Activated CD4-positive, alpha-beta T cell treated with anti-CD3 and anti-CD28 coated beads, Interleukin-2, amount 50 U/mL, for 24 hours (primary cell): Measurements from ENCODE around the gene KRTAP10-4.

Source experiments
- DNase-seq, 2 donors: peaks; one replicate each; pipeline ENCODE4 v3.0.0-alpha.2; 2020; ENCODE audit warnings: low read depth in 1 of 2, low spot score in 1 of 2

KRTAP10-4 gene

DNA sequence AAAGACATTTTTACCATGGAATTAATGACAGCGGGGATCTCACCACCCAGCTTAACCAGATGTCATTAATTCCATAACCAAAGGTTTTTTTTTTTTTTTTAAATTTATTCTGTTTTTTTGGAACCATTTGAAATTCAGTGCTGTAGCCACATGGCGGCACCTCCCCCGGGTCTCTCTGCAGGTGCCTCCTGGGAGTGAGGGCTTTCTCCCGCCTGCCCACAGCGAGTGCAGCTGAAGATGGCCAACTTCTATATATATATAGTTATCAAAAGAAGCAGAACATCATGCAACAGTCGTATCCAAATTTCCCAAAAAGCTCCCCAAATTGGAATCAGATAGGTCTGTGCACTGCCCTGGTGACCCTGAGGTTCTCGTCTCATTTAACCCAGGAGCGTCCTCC lies 41.9 kb downstream of the KRTAP10-4 start:
- no peak for DNase-seq

DNA sequence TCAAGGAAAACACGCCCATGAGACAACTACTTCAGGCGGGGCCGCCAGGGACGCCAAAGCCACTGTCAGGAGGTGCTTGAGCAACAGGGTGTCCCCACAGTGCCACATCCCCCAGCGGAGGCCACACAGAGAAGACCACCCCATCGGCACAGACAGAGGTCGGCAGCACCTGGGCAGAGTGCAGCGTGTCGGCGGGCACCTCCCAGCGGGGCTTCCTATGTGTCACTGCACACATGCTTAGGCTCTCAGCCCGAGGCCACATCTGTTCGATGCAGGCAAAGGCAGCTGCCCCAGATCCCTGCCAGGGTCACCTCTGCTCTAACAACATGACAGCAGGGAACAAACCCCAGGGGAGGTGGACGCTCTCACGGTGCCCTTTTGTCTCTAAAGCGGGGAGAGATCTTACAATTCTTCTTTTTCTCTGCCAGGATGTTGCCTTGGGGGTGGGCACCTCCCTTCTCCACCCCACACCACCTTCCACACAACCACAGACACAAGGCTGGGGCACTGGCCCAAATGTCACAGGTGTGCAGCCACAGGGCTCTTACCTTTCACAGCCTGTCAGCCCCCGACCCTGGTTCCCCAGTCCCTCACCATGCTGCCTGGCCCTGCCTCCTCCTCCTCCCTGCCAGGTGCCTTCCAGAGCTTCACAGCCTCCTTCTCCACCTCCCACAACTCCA lies 42.5 kb downstream of the KRTAP10-4 start:
- DNase-seq: no peak

- DNase-seq: no peak
These were observed 43.0 kb downstream of the KRTAP10-4 start for GRCh38 chr21:44616591-44616926.

- no peak for DNase-seq
These were observed 43.6 kb downstream of the KRTAP10-4 start for GRCh38 chr21:44617071-44617501.

DNA sequence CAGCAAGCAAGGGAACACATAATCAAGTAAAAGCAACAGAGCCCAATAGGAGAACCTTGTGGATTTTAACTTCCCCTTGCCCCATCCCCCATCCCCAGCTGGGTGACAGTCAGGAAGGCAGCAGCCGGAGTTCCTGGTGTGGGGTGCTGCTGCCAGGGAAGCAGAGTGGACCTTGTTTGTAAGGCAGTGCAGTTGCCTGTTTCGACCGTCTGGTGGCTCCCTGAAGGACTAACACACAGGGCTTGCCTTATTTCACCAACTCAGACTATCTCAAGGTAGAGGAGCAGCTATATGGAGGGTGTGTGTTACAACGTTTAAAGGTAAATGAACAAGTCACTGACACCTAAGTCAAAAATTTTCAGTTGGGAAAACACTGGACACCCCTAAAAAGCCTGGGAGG lies 45.0 kb downstream of the KRTAP10-4 start:
- no peak for DNase-seq

DNA sequence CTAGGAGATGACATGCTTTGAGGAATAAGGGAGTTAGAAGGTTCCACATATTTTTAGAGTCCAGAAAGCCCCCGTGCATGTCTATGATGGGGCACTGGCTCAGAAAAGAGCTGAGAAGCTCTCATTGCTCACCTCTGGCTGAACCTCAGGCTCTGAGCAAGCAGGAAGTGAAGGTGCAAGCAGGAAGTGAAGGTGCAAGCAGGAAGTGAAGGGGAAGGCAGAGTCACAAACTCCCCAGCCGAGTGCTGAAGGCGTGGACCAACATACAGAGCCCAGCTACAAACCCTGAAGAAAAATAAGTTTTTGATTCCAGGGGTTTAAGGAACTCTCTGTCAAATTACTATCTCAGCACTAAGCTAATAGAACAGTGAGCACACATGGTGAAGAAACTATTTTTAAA lies 45.4 kb downstream of the KRTAP10-4 start:
- DNase-seq: peak in 1 of 2 donors; percentile 59

- DNase-seq: no peak
These were observed 46.4 kb downstream of the KRTAP10-4 start for GRCh38 chr21:44619886-44620285.

DNA sequence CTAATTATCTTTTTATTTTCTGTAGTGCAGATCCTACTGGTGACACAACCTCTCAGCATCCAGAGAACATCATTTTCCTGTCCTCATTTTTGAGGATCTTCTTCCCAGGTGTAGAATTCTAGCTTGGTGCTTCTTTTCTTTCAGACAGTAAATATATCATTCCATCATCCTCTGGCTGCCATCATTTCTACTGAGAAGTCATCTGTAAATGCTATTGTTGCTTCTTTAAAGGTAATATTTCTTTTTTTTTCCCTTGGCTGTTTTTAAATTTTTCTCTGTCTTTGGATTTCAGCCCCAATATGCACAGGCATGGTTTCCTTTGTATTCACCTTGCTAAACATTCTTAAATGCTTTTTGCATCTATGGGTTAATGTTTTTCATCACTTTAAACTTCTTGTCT lies 50.0 kb downstream of the KRTAP10-4 start:
- DNase-seq: no peak
